Dedifferentiated amniotic fluid mesenchymal stem cell (primary cell): ENCODE results near the gene RAP1GDS1.
"Not testable (repeated sequence)": the region's sequence is repeated elsewhere in the genome, so short reads cannot be mapped to it uniquely, and the experiment has no call there.

Source experiments
- DNase-seq: peaks from one replicate; pipeline ENCODE4 v3.0.0-alpha.2; 2016; ENCODE audit errors: extremely low spot score

The RAP1GDS1 gene

GRCh38 chr4:98434816-98435215, 173.6 kb downstream of the RAP1GDS1 start:
- no peak for DNase-seq

DNA sequence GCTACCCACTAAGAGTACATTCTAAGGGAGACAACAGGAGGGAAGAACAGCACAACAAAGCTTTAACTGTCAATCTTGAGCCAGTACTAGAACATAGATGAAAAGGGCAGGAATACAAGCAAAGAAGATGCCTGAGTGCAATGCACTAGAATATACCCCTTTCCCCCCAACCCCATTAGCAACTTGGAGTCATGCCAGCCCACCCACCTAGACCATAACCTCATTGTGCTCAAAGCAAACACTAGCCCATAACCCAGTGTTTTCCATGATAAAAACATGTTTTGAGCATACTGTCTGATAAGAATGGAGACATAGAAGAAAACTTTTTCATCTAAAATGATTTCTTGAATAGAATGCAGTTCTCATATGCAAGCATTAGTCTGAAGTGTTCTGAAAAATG, 183.2 kb downstream of the RAP1GDS1 start:
- no peak for DNase-seq

GRCh38 chr4:98446499-98447375, 185.6 kb downstream of the RAP1GDS1 start:
- DNase-seq: no peak

DNA sequence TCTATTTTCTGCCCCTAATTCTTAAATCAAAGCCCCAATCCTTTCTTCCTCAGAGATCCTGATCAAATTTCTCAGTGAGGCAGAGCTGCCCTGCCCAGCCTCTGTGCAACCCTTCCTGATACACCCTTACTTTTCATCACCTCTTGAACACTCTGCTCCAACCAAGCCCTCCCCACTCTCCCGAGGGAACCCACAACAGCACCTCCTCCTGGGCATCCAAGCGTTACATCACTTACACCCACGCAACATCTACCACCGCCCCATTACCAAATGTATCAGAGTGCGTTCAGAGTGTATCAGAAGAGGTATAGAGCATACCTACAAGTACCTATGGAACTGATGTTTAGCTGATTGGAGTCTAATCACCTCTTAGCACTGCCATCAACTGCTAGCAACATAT, 186.5 kb downstream of the RAP1GDS1 start:
- no peak for DNase-seq

DNA sequence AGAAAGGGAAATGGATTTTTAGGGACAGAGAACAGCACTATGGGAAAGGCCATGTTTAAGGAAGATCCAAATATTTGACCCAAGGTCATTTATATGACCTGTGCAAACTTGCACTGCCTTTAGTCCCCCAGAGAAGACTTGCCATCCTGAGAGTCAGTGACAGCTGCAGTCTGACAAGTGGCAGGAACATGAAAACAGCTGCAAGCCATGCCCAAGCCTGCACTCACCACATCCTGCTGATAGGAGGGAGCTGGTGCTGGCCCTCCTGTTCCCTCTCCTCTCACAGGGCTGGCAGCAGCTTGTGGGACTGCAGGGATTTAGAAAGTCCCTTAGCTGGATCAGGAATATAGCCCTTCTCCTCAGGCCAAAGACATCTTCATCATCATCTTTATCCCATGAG, 187.7 kb downstream of the RAP1GDS1 start:
- no peak for DNase-seq

DNA sequence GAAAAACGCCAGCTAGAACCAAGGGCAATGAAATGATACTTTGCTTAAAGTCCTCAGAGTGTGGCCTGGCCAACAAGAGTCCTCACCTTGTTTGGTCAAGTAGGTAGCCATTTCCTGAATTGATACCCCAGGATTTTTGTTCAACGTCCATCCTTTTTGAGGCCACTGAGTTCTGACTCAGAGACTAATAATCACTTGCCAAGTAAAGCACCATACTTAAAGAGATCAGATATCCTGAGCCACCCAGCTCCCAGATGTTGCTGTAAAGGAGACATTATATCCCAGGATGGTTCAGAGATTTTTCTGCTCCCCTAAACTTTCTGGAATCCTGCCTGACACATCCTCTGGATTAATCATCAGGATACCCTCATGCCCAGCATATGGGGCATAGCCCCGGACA, 190.9 kb downstream of the RAP1GDS1 start:
- DNase-seq: no peak

DNA sequence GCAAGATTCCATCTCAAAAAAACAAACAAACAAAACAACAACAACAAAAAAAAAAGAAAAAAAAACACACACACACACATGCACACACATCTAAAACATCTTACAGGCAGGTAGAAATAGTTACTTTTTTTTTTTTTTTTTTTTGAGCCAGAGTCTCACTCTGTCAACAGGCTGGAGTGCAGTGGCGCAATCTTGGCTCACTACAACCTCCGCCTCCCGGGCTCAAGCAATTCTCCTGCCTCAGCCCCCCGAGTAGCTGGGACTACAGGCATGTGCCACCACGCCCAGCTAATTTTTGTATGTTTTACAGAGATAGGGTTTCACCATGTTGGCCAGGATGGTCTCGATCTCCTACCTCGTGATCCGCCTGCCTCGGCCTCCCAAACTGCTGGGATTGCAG, 196.2 kb downstream of the RAP1GDS1 start:
- not testable (repeated sequence) for DNase-seq

DNA sequence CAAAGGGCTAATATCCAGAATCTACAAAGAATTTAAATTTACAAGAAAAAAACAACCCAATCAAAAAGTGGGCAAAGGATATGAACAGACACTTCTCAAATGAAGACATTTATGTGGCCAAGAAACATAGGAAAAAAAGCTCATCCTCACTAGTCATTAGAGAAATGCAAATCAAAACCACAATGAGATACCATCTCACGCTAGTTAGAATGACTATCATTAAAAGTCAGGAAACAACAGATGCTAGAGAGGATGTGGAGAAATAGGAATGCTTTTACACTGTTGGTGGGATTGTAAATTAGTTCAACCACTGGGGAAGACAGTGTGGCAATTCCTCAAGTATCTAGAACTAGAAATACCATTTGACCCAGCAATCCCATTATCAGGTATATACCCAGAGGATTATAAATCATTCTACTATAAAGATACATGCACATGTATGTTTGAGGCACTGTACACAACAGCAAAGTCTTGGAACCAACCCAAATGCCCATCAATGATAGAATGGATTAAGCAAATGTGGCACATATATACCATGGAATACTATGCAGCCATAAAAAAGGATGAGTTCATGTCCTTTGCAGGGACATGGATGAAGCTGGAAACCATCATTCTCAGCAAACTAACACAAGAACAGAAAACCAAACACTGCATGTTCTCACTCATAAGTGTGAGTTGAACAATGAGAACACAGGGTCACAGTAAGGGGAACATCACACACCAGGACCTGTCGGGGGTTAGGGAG, 200.1 kb downstream of the RAP1GDS1 start:
- not testable (repeated sequence) for DNase-seq

- no peak for DNase-seq
Measured at GRCh38 chr4:98462487-98462886, 201.3 kb downstream of the RAP1GDS1 start.

DNA sequence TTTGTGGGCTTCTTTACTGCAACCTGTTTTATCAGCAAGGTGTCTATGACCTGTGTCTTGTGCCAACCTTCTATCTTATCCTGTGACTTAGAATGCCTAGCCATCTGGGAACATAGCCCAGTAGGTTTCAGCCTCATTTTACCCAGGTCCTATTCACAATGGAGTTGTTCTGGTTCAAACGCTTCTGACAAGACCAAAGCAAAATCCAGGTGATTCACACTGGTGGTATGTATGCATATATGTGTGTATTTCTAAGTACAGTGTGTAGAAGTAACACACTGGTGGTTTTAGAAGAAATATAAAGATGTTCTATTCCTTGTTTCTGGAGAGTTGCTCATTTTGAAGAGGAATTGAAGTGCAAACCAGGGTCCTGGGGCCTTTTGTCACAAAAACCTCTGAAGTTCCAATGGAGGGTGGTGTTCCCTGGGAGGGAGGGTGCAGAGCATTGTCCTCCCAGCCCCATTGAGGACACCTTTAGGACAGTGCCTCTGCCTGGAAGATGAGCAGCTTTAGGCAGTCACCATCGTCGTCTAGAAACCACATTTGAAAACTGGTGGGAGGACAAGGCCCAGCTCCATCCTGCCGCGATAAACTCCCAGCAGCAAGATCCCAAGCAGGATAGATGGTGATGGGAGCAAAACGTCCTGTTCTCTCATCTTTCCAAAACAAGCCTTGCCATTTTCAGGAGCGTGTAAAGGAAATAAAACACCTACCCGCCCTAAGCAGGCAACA, 205.8 kb downstream of the RAP1GDS1 start:
- DNase-seq: no peak

DNA sequence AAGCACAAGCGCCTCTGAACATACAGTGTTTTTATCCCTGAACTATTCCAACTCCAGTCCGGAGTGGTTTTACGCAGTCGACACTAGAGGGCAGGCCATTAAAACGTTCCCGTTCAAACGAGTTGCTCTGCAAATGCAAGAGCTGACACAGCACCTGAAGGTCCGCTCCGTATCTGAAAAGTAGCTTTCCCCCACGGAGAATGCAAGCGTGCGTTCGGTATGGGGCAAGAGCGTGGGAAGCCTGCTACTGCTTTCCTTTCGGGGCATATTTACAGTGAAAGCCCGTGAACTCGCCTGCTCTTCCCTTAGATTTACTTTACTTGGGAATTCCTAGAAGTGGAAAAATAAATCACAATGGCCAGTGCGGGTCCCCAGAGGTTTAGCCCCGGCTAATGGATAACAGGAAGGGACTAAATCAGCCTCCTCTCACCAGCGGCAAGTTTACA, 206.5 kb downstream of the RAP1GDS1 start:
- peak; percentile 87 for DNase-seq

DNA sequence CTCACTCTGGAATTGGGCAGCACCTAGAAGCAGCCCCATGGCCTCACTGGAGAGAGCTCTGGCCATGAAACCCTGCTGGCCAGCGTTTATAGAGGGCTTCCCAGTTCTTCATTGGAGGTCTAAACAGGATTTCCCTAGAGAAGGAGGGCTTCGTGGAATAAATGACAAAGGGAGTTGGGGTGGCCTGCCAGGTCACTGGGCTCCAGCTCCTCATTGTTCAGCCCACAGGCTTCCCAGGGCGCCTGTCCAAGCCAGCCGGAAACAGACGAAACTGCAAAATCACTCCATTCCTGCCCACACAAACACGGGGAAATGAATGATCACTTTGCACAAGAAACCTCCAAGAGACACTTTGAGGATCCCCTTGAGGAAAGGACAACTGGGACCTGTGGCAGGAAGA, 207.5 kb downstream of the RAP1GDS1 start:
- DNase-seq: no peak

DNA sequence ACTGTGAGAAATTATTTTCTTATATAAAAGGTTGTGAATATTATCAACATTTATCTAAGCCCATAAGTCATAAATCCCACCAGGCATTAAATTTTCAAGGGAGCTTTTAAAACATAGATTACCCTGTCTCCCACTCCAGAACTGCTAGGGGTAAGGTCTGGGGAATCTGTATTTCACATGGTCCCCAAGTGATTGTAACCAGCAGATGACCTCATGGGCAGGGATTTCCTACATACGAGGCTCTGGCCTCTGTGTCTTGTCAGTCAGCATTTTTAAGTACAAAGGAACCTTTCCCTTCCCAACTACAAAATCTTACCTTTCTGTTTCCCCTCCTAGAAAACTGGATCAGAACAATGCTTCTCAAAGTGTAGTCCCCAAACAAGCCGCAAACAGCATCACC, 208.6 kb downstream of the RAP1GDS1 start:
- no peak for DNase-seq

DNA sequence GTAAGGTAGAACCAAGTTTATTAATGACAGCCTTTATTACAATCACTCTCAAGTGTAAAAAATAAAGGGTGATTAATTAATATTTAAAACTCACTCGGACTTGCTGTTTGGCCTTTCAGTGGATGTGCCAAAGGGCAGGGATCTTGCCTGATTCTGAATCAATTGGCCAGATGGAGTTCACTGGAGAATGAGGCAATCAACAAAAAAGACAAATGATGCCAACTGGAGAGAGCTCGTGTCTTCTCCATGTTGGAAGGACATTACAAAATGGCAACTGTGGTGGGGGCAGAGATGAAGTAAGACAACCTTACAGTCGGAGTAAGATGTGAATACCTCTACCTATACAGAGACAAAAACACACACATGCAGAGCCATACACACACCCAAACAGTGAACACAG, 209.2 kb downstream of the RAP1GDS1 start:
- DNase-seq: no peak

GRCh38 chr4:98470831-98471230, 209.6 kb downstream of the RAP1GDS1 start:
- no peak for DNase-seq

- no peak for DNase-seq
Measured at GRCh38 chr4:98473046-98473445, 211.9 kb downstream of the RAP1GDS1 start.

GRCh38 chr4:98474408-98474844, 213.2 kb downstream of the RAP1GDS1 start:
- DNase-seq: peak; percentile 53

DNA sequence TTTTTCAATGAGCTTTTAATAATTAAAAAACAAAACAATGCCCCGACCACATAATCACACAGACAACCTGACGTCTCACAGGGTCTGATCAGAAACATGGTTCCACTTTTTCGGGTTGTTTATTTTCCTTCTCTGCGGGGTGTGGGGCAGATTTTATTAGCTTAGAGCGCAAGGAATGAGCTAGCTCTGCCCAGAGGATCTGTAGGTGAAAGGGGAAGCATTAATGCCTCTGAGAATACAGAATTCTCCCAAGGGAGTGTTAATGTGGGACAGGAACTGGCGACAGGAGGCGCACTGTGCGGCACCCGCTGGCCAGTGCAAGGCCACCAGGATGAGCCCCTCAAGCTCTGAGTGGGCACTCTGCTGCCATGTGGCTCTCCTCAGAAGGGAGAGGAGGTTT, 215.7 kb downstream of the RAP1GDS1 start:
- DNase-seq: no peak

- DNase-seq: not testable (repeated sequence)
Measured at GRCh38 chr4:98479590-98479989, 218.4 kb downstream of the RAP1GDS1 start.

GRCh38 chr4:98480535-98480934, 219.4 kb downstream of the RAP1GDS1 start:
- no peak for DNase-seq

- DNase-seq: no peak
Measured at GRCh38 chr4:98481167-98481566, 220.0 kb downstream of the RAP1GDS1 start.

DNA sequence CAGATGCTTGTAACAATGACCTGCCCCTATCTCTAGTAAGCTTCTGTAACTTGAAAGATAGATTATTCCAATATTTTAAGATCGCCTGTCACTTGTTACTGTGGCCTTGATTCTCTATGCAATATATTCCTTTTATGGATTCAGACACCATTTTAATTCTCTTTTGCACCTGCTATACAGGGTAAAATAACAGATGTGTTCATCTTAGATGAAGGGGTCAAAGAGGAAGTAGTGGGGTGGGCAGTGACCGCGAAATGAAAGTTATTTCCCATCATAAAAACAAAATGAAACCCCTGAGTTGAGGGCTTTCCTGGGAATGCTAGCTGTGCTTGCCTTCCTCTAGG, 221.3 kb downstream of the RAP1GDS1 start:
- no peak for DNase-seq
